Activated CD4-positive, alpha-beta T cell treated with anti-CD3 and anti-CD28 coated beads, Interleukin-2, amount 50 U/mL, for 24 hours (primary cell): Measurements from ENCODE around the gene ZNF865.
A peak's percentile ranks its signal among the peaks of the same experiment; 100 is the strongest.

Source experiments
- DNase-seq, 2 donors: peaks; one replicate each; pipeline ENCODE4 v3.0.0-alpha.2; 2020; ENCODE audit warnings: low read depth in 1 of 2, low spot score in 1 of 2

The ZNF865 gene

GRCh38 chr19:55586976-55587668 is 18.3 kb upstream of the ZNF865 start:
- DNase-seq, result peak; percentile 77 to 92

DNA sequence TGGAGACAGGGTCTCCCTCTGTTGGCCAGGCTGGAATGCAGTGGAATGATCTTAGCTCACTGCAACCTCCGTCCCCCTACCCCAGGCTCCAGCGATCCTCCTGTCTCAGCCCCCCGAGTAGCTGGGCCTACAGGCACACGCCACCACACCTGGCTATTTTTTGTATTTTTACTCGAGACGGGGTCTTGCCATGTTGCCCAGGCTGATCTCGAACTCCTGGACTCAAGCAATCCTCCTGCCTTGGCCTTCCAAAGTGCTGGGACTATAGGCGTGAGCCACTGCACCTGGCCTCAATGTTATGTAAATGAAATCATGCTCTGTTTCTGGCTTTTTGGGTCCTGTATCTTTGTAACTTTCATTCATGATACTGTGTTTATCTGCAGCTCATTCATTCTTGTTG is 16.7 kb upstream of the ZNF865 start:
- no peak for DNase-seq

GRCh38 chr19:55590109-55590508 is 15.3 kb upstream of the ZNF865 start:
- DNase-seq, result no peak

- no peak for DNase-seq
Measured at GRCh38 chr19:55590617-55591016, 14.8 kb upstream of the ZNF865 start.

DNA sequence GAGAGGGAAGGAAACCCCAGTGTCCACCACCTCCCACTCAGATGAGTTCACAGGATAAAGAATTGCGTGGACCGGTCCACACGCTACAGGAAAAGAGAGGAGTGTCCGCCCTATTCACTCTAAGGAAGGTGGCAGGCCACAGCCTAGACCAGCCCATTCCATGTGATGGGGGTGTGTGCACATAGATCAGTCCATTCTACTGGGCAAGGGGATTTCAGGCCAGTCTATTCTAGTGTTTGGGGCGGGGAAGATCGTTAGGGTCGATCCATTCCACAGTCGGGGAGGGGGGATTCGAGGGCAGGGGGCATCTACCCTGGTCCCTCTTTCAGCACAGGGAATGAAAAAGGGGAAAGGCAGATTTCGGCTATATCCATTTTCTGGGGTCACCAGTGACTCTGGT is 13.9 kb upstream of the ZNF865 start:
- DNase-seq, result no peak

DNA sequence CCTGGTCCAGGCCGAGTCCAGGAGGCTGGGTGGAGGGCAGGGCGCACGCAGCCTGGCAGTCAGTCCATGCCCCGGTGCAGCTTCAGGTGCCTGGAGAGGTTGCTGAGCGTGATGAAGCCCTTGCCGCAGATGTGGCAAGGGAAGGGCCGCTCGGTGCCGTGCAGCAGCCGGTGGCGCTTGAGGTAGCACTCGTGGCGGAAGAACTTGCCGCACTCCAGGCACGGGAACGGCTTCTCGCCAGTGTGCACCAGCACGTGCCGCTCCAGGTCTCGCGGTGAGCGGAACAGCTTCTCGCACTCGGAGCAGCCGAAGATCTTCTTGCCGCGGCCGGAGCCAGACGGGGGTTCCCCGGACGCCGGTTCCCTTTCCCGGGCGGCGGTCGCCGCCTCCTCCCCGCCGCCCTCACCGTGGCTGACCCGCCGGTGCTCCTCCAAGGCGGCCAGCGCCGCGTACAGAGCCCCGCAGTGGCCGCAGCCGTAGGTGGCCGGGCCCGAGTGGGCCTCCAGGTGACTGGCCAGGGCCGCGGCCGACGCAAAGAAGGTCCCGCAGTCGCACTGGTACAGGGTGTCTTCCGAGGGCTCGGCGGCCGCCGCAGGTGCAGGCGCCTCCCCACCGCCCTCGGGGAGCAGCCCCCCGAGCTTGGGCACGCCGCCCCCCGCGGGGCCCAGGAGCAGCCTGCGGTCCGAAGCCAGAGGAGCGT is 12.9 kb upstream of the ZNF865 start:
- DNase-seq, result no peak

- DNase-seq, result no peak
Measured at GRCh38 chr19:55593096-55593772, 12.2 kb upstream of the ZNF865 start.

DNA sequence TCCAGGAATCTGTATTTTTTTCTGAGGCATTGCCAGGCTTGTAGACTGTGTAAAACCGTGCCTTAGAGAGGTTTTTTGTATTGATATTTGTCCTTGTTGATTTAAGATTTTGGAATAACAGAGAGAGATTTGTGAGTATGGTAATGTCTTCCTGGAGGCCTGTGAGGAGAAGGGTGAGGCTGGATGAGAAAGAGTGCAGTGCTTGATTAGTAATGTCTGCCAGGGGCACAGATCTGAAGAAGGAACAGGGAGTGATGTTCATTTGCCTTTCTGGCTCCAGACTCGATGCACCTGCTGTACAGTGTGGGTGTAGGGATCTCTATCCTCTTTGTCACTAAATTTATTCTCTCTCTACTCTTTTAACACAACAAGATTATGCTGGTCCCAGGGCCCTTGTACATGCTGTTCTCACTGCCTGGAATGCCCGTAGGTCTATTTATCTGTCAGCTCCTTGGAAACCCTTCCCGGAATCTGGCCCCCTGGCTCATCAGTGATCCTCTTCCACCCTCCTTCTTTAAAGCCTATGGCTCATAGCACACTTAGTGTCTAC is 10.4 kb upstream of the ZNF865 start:
- DNase-seq, result no peak

DNA sequence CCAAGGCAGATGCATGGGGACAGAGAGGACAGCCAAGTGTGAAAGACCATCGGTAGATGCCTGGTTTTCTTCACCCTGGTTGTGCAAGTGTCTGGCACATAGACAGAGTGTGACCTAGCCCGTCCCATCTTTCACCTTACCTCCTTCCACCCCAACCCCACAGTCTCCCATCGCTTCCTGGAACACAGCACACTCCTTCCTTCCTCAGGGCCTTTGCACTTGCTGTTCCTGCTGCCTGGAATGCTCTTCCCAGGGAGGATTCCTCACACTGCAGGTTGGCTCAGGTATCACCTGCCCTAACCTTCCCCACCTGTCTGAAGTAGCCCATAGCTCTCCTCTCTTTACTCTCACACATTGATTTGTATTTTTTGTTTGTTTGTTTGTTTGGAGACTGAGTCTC is 9.1 kb upstream of the ZNF865 start:
- DNase-seq, result no peak

DNA sequence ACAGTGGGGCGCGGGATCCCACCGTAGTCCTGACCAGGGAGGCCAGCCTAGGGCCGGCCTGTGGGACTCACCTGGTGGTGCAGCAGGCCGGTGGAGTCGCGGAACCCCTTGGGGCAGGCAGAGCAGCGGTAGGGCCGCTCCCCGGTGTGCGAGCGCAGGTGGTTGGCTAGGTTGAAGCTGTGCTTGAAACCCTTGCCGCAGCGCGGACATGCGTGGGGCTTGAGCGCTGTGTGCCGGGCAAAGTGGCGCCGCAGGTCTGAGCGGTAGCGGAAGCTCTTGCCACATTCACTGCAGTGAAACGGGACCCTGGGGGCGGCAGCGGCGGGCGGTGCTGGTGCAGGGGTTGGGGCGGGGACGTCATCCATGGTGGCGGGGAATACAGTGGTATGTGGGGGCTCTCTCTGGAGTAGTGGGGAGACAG is 7.9 kb upstream of the ZNF865 start:
- no peak for DNase-seq

DNA sequence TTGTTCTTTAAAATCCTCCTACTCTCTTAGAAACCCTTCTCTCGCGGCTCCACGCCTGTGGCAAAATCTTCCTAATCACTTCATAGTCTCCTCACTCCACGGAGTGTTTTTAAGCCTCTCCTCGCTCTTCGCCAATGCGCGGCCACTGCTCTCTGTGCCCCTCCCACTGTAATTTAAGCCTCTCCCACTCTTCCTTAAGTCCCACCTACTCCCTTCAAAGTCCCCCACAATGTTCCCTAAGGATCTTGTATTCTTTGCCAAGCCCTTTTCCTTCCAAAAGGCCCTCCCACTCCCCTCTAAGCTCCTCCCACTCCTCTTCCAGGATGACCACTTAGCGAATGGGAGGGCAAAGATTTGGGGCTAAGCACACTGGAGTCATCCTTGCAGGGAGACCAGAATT is 7.4 kb upstream of the ZNF865 start:
- DNase-seq, result no peak

- DNase-seq, result peak; percentile 91 to 96
Measured at GRCh38 chr19:55598719-55599467, 6.6 kb upstream of the ZNF865 start.

DNA sequence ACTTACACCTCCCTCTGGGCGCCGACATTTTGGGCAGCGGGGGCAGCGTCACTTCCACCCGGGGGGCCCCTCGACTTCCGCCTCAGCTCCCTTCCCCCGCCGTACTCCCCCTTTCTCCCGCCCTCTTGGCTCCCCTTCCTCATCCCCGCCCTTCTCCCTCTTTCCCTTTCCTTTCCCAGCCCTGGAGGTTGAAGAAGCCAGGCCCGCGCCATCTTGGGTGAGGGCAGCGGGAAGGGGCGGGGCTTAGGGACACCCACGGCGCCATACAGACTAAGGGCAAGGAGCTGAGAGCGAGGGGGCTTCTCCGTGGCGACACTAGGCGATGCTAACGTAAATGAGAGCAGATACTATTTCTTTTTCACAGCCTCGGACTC is 6.0 kb upstream of the ZNF865 start, which contains the start of gene FIZ1:
TSS of gene FIZ1 (minus strand) at position 50 of the 374 bp plus-strand sequence. CDS start 1,652 bp downstream, outside the sequence.
- DNase-seq, result peak; percentile 93 to 97

DNA sequence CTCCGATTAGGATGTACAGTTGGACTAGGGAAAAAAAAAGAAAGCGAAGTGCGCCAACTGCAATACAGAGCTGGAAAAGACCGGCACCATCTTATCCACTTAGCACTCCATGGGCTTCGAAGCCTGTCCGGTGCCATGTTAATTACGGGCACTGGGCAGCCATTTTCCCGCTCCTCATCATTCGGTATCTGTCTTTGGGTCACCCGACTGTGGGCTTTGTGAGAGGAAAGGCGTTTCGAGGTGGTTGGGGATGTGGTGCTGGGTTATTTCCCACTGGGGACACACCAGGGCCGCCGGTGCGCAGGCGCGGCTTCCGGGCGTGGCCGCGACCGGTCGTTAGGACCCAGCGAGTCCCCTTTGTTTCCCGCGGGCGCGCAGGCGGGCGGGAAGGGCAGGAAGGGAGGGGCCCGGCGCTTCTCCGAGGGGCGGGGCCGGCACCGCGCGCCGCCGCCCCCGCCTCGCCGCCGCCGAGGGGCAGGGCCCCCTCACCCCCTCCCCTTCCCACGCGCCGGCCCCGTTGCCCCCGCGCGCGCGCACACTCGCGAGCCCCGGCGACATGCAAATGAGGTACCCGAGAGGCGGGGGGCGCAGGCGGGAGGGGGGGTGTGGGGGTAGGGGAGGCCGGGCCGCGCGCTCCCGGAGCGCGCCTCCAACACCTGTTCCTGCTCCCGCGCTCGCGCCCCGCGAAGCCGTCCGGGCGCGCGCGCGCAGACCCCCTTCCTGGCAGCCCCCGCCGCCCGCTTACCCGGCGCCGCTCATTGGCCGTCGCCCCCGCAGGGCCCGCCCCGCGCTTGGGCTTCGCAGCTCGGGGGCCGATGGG is 5.4 kb upstream of the ZNF865 start, which contains the start of gene ZNF524:
TSS of gene ZNF524 (plus strand) at position 447 of the 820 bp plus-strand sequence. CDS start 1,825 bp downstream, outside the sequence.
- peak; percentile 70 to 76 for DNase-seq

DNA sequence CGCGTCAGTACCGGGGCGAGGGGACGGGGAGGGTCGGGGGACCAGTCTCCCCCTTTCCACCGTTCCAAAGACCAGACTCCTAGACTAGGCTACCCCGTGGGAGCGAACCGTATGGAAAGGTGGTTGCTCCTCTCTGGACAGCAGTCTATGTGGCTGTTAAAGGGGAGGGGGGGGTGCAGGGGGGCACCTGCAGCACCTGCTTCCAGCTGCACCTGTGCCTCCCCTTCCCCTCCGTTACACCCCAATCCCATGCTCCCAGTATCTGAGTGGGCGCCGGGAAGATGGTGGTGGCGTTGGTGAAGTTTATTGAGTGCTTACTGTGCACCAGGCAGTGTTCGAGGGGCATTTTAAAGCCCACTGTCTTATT is 4.8 kb upstream of the ZNF865 start:
- no peak for DNase-seq

DNA sequence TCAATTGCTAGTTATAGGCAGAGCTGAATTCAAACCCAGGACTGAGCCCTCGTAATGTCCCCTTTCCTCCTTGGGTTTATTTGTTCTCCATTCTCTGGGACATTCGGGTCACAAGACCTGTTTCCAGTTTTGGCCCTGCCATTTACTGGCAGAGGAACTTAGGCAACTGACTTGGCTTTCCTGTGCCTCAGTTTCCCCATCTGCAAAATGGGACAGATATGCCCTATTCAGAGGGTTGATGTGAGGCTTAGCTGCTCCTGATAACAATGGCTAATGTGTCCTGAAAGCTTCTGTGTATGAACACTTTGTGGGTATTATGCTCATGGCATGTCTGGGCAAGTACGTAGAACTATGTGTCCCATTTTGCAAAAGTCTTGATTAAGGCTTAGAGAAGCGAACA is 4.4 kb upstream of the ZNF865 start:
- no peak for DNase-seq

GRCh38 chr19:55602104-55603001 is 3.1 kb upstream of the ZNF865 start:
- no peak for DNase-seq

DNA sequence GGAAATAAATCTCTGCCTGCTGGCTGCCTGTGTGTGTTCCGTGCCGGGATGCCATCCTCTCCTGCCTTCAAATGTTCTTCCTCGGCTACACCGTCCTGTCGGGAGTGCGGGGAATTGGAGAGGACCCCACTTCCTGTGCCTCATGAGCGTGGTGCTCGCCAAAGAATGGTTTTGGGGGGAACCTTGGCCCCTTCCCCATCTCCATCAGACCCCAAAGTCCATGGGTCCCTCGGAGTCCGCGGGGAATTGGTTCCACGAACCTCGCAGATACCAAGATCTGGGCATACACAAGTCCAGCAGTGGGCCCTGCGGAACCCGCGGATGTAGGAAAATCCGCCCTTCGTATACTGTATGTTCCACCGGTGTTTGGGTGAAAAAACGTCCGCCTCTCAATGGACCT is 2.3 kb upstream of the ZNF865 start:
- no peak for DNase-seq

- no peak for DNase-seq
Measured at GRCh38 chr19:55603581-55604292, 1.7 kb upstream of the ZNF865 start.
